CD4-positive, alpha-beta T cell (primary cell): ENCODE measurements around the gene CDH22. TPM values are rescaled to one million over a fixed set of nuclear protein-coding genes. Genes with fewer than 3 reads are reported as not detected.

Experiments
- ATAC-seq: fragments of 200-7000 bp; cut with Tn5 transposase; one replicate; pipeline ENCODE4 v1.10.0; 2022; ENCODE audit warnings: mild to moderate bottlenecking; ENCODE audit not compliant: poor library complexity
- CTCF ChIA-PET: fragments of 350-600 bp; sonication (Branson Sonifier 250); formaldehyde crosslinking; loops from one replicate; lab custom pipeline; 2021; ENCODE audit warnings: antibody characterized with exemption, inconsistent platforms; lab: Charles Lee
- POLR2A ChIA-PET: fragments of 350-600 bp; sonication (Branson Sonifier 250); formaldehyde crosslinking; loops from one replicate; lab custom pipeline; 2021; ENCODE audit warnings: antibody characterized with exemption, inconsistent platforms; lab: Charles Lee
- DNase-seq, 14 experiments: peaks; one replicate each; pipeline ENCODE4 v3.0.0-alpha.2; 2013 to 2020; ENCODE audit warnings: mixed read lengths in 2 of 14
- H3K27ac ChIP-seq, 2 donors: one replicate each; pipeline versions ENCODE4 v1.5.1 to v1.7.0; 2013; ENCODE audit warnings: low read length in 2 of 2, low read depth in 1 of 2, mild to moderate bottlenecking in 1 of 2
- H3K27me3 ChIP-seq, 2 experiments: 1 replicate in 1 of 2; 2 replicates in 1 of 2; pipeline versions ENCODE4 v1.6.1 to v1.7.0; 2013; ENCODE audit warnings: low read length in 2 of 2, control low read depth in 1 of 2, mild to moderate bottlenecking in 1 of 2, moderate library complexity in 1 of 2; ENCODE audit not compliant: insufficient read depth in 2 of 2, control insufficient read depth in 1 of 2
- H3K36me3 ChIP-seq: one replicate; pipeline ENCODE4 v1.6.1; 2013; ENCODE audit warnings: low read length, control low read depth; ENCODE audit not compliant: insufficient read depth
- H3K4me1 ChIP-seq: one replicate; pipeline ENCODE4 v1.6.1; 2013; ENCODE audit warnings: low read length, control low read depth; ENCODE audit not compliant: insufficient read depth
- H3K4me3 ChIP-seq: one replicate; pipeline ENCODE4 v1.5.1; 2013; ENCODE audit warnings: mild to moderate bottlenecking, low read length, moderate library complexity
- H3K9me3 ChIP-seq, 2 experiments: 1 replicate in 1 of 2; 2 replicates in 1 of 2; pipeline versions ENCODE4 v1.6.1 to v1.7.0; 2013; ENCODE audit warnings: low read length in 2 of 2, mild to moderate bottlenecking in 2 of 2, control low read depth in 1 of 2, moderate library complexity in 1 of 2; ENCODE audit not compliant: control insufficient read depth in 1 of 2, insufficient read depth in 1 of 2
- H3K27ac Mint-ChIP-seq: one replicate; pipeline ENCODE4 v1.8.0; 2020; ENCODE audit warnings: mixed read lengths
- H3K27me3 Mint-ChIP-seq: one replicate; pipeline ENCODE4 v1.8.0; 2021; ENCODE audit warnings: mixed read lengths
- H3K36me3 Mint-ChIP-seq: one replicate; pipeline ENCODE4 v1.8.0; 2021; ENCODE audit warnings: low read depth, mixed read lengths
- H3K4me1 Mint-ChIP-seq: one replicate; pipeline ENCODE4 v1.8.0; 2021; ENCODE audit warnings: low read depth, mixed read lengths
- H3K4me3 Mint-ChIP-seq: one replicate; pipeline ENCODE4 v1.8.0; 2020; ENCODE audit warnings: mild to moderate bottlenecking, mixed read lengths
- H3K9me3 Mint-ChIP-seq: one replicate; pipeline ENCODE4 v1.8.0; 2020; ENCODE audit warnings: mixed read lengths
- CTCF ChIP-seq: fragments of 200-600 bp; IDR thresholded peaks from one replicate; pipeline ENCODE4 v1.8.0; 2022; ENCODE audit warnings: antibody characterized with exemption, mild to moderate bottlenecking
- intact Hi-C, 2 experiments: fragments of 100-400 bp; cut with DNase I in 1 of 2; cut with micrococcal nuclease in 1 of 2; formaldehyde crosslinking; loops; one replicate each; pipeline versions ENCODE4 v1.15.1 to v1.9.0; 2023 to 2025; cut with DNase I, micrococcal nuclease
- total RNA-seq, 174 experiments: library from RNA in 2 of 174; stranded (reverse) in 2 of 174; gene quantifications; one replicate each; pipeline ENCODE4 v1.2.3 and lab custom pipeline; 2021 to 2026

Gene CDH22
- total RNA-seq, 2 experiments from 2014 or later, result not detected

GRCh38 chr20:46175127-46175494, 133.2 kb downstream of the CDH22 start:
- Histone ChIP-seq H3K27ac (no peak overlapping the region), H3K4me1 (peaks cover 3% of the 10 kb centered on the region), H3K4me3 (no peak overlapping the region), H3K27me3 (peaks cover 25 to 49% of the 10 kb centered on the region in 2 experiments), H3K9me3 (peaks cover 0 to 7% of the 10 kb centered on the region in 2 experiments), H3K36me3 (no peaks in the 10 kb centered on the region)
- H3K27me3 Mint-ChIP-seq, result peaks cover 92% of the 10 kb centered on the region
- TF ChIP-seq CTCF, result no peak
- H3K9me3 Mint-ChIP-seq, result no peaks in the 10 kb centered on the region
- no peak overlapping the region for H3K27ac Mint-ChIP-seq
- H3K4me3 Mint-ChIP-seq, result no peak overlapping the region
- H3K4me1 Mint-ChIP-seq, result no peaks in the 10 kb centered on the region
- no peaks in the 10 kb centered on the region for H3K36me3 Mint-ChIP-seq
- POLR2A ChIA-PET, result no interaction called here
- CTCF ChIA-PET, result interaction anchor here (0.8 to 0.9 kb wide), 2 partner anchors 47 to 152 kb away, joined by 3 read pairs; no protein-coding TSS in a partner anchor
- ATAC-seq, result no peak
- DNase-seq, result no peak
- intact Hi-C loops, result loop anchor here (2.0 to 10.0 kb wide), 4 partner anchors 152 to 370 kb away; no protein-coding TSS in a partner anchor

- DNase-seq (peak; percentile 50 to 83 (median 64)), ATAC-seq (peak; percentile 90)
- peaks cover 0 to 7% of the 10 kb centered on the region in 2 experiments for H3K9me3 ChIP-seq
- no peak overlapping the region for H3K4me3 ChIP-seq
- peak; percentile 39 for TF ChIP-seq CTCF
- H3K4me1 Mint-ChIP-seq, result no peaks in the 10 kb centered on the region
- ChIA-PET CTCF (interaction anchor here (1.9 kb wide), 1 partner anchor 152 kb away, joined by 10 read pairs; no protein-coding TSS in a partner anchor), POLR2A (interaction anchor here (0.7 kb wide), 1 partner anchor 161 kb away, joined by 3 read pairs; no protein-coding TSS in a partner anchor)
- no peak overlapping the region for H3K27ac ChIP-seq
- H3K4me1 ChIP-seq, result peaks cover 3% of the 10 kb centered on the region
- peaks cover 25 to 49% of the 10 kb centered on the region in 2 experiments for H3K27me3 ChIP-seq
- H3K27ac Mint-ChIP-seq, result no peak overlapping the region
- intact Hi-C loops, result loop anchor here (1.0 to 10.0 kb wide), 5 partner anchors 151 to 370 kb away; no protein-coding TSS in a partner anchor
- H3K9me3 Mint-ChIP-seq, result no peaks in the 10 kb centered on the region
- H3K36me3 ChIP-seq, result no peaks in the 10 kb centered on the region
- H3K4me3 Mint-ChIP-seq, result no peak overlapping the region
- H3K27me3 Mint-ChIP-seq, result peaks cover 90% of the 10 kb centered on the region
- H3K36me3 Mint-ChIP-seq, result no peaks in the 10 kb centered on the region
These were observed 133.7 kb downstream of the CDH22 start for GRCh38 chr20:46174469-46175126.

GRCh38 chr20:46173652-46174468, 134.4 kb downstream of the CDH22 start:
- intact Hi-C loops, result loop anchor here (1.0 to 10.0 kb wide), 5 partner anchors 151 to 369 kb away; no protein-coding TSS in a partner anchor
- ATAC-seq, result no peak
- Histone ChIP-seq H3K36me3 (no peaks in the 10 kb centered on the region), H3K27ac (no peak overlapping the region), H3K4me1 (peaks cover 3% of the 10 kb centered on the region), H3K9me3 (peaks cover 0 to 7% of the 10 kb centered on the region in 2 experiments), H3K4me3 (no peak overlapping the region), H3K27me3 (peaks cover 25 to 44% of the 10 kb centered on the region in 2 experiments)
- CTCF ChIA-PET, result interaction anchor here (1.9 kb wide), 1 partner anchor 151 kb away, joined by 10 read pairs; no protein-coding TSS in a partner anchor
- Mint-ChIP-seq H3K27me3 (peaks cover 87% of the 10 kb centered on the region), H3K27ac (no peak overlapping the region), H3K9me3 (no peaks in the 10 kb centered on the region), H3K36me3 (no peaks in the 10 kb centered on the region), H3K4me3 (no peak overlapping the region), H3K4me1 (no peaks in the 10 kb centered on the region)
- peak in 1 of 14 experiments; percentile 15 for DNase-seq
- POLR2A ChIA-PET, result interaction anchor here (0.7 kb wide), 1 partner anchor 161 kb away, joined by 3 read pairs; no protein-coding TSS in a partner anchor
- TF ChIP-seq CTCF, result no peak
